AG10803 (cell line): ENCODE results near the gene OR2A12.
A peak's percentile ranks its signal among the peaks of the same experiment; 100 is the strongest.
"Not testable (repeated sequence)": the region's sequence is repeated elsewhere in the genome, so short reads cannot be mapped to it uniquely, and the experiment has no call there.

Source experiments
- DNase-seq: peaks from one replicate; pipeline ENCODE4 v3.0.0; 2010; ENCODE audit warnings: low read depth
- H3K4me3 ChIP-seq: 2 replicates; pipeline ENCODE4 v1.5.1; 2011; ENCODE audit warnings: mild to moderate bottlenecking, low read length, control low read depth
- TF ChIP-seq, protein P1 (sequence below): conservative IDR thresholded peaks from 2 replicates; pipeline ENCODE4 v1.5.1; 2011; ENCODE audit warnings: mild to moderate bottlenecking, low read length, control low read depth, inconsistent platforms

OR2A12 gene

DNA sequence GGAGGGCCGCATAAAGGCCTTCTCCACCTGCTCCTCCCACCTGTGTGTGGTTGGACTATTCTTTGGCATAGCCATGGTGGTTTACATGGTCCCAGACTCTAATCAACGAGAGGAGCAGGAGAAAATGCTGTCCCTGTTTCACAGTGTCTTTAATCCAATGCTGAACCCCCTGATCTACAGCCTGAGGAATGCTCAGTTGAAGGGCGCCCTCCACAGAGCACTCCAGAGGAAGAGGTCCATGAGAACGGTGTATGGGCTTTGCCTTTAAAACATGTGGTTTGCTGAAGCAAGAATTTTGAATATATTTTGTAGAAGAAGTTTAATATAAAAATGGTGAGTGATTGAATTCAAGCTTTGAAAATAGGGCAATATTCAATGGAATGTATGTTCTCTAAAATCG is 24.2 kb downstream of the OR2A12 start:
- TF ChIP-seq, protein P1, sequence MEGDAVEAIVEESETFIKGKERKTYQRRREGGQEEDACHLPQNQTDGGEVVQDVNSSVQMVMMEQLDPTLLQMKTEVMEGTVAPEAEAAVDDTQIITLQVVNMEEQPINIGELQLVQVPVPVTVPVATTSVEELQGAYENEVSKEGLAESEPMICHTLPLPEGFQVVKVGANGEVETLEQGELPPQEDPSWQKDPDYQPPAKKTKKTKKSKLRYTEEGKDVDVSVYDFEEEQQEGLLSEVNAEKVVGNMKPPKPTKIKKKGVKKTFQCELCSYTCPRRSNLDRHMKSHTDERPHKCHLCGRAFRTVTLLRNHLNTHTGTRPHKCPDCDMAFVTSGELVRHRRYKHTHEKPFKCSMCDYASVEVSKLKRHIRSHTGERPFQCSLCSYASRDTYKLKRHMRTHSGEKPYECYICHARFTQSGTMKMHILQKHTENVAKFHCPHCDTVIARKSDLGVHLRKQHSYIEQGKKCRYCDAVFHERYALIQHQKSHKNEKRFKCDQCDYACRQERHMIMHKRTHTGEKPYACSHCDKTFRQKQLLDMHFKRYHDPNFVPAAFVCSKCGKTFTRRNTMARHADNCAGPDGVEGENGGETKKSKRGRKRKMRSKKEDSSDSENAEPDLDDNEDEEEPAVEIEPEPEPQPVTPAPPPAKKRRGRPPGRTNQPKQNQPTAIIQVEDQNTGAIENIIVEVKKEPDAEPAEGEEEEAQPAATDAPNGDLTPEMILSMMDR: no peak
- DNase-seq: no peak
- H3K4me3 ChIP-seq: no peak overlapping the region

DNA sequence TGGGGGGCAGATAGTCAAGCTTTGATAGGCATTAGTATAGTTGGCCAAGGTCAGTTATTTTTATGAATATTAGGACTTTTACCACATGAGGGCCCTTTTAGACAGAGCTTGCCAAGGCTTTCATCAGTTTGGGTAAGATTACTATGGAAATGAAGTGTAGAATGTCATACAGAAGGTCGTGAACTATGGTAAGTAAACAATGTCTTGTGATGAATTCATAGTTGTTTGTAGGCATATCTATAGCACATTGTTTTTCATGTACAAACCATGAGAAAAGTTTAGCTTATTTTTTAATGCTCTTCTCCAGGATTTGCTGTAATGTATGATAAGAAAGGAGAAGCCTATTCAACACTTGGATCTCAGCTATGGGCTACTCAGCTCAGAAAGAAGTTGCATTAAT is 27.6 kb downstream of the OR2A12 start:
- no peak for DNase-seq
- TF ChIP-seq, protein P1: no peak
- H3K4me3 ChIP-seq: no peak overlapping the region

DNA sequence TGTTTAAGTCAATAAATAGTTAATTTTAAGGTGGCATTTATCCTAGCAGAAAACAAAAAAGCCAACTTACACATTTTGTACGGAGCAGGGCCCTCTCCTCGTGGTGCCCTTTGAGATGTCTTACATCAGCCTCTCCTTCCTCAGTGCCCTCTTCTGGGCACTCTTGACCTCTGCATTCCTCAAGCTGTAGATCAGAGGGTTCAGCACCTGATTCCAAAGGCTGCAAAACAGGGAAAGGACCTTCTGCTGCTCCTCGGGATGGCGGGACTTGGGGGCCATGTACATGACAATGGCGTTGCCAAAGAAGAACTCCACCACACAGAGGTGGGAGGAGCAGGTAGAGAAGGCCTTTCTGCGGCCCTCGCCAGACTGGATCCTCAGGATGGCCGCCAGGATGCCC is 32.3 kb downstream of the OR2A12 start:
- no peak overlapping the region for H3K4me3 ChIP-seq
- DNase-seq: no peak
- TF ChIP-seq, protein P1: no peak

DNA sequence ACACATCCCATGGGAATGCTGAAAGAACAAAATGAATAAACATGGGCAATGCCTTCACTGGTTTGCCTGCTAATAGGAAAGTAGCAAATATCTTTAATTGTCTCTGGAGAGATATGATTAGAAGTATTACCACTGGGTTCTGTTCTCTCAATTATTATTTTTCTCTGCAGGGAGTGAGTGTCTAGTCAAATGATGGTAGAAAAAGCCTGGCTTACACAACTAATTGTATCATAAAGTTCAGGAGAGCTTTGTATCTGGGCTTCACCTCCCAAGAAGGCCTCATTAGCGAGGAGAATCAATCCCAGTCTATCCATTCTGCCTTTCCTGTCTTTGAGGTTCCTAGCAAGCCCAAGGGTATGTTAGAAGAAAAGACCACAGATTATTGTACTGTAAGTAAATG is 36.8 kb downstream of the OR2A12 start, which contains the start of gene OR2A14:
OR2A14 (plus strand) TSS at position 301 of the 400 bp plus-strand sequence. CDS start 5,937 bp downstream, outside the sequence.
- no peak for DNase-seq
- H3K4me3 ChIP-seq: no peak within 1 kb of the TSS
- TF ChIP-seq, protein P1: no peak

DNA sequence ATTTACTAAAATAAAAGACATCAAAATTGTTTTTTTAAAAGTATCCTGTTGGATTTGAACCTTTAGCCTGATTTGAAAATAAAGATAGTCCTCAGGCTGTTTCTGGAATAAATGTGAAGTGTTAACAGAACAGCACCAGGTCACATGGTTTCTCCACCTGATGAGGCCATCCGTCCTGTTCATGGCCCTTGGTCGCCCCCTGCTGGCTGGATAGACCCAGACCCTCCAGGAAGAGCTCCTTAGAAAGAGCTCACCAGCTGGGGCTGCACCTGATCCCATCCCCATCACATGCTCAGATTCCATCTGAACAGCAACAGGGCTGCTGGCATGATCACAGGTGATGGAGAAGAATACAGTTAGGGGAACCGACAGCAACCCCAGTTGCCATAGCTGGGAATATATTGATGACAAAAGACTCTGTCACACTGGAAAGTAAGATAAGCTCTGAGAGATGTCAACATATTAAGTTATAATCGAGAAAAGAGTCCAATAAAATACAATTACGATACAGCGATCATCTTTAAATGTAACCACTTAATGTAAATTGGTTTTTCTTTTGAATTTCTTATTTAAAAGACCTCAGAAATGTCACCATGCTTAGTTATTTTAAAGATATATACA is 41.7 kb downstream of the OR2A12 start:
- H3K4me3 ChIP-seq: no peak overlapping the region
- TF ChIP-seq, protein P1: peak; percentile 89
- DNase-seq: peak; percentile 69

DNA sequence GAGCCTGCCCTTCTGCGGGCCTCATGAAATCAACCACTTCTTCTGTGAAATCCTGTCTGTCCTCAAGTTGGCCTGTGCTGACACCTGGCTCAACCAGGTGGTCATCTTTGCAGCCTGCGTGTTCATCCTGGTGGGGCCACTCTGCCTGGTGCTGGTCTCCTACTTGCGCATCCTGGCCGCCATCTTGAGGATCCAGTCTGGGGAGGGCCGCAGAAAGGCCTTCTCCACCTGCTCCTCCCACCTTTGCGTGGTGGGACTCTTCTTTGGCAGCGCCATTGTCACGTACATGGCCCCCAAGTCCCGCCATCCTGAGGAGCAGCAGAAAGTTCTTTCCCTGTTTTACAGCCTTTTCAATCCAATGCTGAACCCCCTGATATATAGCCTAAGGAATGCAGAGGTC is 43.5 kb downstream of the OR2A12 start:
- not testable (repeated sequence) for DNase-seq, H3K4me3 ChIP-seq

DNA sequence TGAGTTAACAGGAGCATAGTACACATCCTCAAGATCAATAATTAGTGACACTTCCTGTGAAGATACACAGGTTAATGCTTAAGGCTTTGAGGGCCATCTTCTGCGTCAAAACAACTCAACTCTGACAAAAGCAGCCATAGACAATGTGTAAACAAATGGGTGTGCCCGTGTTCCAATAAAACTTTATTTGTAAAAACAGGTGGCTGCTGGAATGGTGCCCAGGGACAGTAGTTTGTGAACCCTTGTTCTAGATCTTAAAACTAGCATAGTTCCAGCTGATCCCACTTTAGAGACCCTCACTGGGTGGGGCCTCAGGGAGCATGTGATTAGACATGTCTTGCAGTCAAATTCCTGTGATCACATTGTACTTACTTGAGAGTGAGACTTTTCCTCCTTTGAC is 44.7 kb downstream of the OR2A12 start:
- TF ChIP-seq, protein P1: no peak
- DNase-seq: no peak
- no peak overlapping the region for H3K4me3 ChIP-seq
